Muscle layer of duodenum (tissue), 2 donors: ENCODE measurements around the gene COL6A3.
A peak's percentile ranks its signal among the peaks of the same experiment; 100 is the strongest.
"Not testable (repeated sequence)": the region's sequence is repeated elsewhere in the genome, so short reads cannot be mapped to it uniquely, and the experiment has no call there.

Experiments used
- H3K27ac ChIP-seq: one replicate; pipeline ENCODE4 v1.7.0; 2013; ENCODE audit warnings: mild to moderate bottlenecking, low read length
- H3K27me3 ChIP-seq: one replicate; pipeline ENCODE4 v1.7.0; 2013; ENCODE audit warnings: low read depth, mild to moderate bottlenecking, control low read depth, low read length
- H3K36me3 ChIP-seq, 2 donors: one replicate each; pipeline ENCODE4 v1.7.0; 2013; ENCODE audit warnings: low read length in 2 of 2, control low read depth in 1 of 2, mild to moderate bottlenecking in 1 of 2; ENCODE audit not compliant: insufficient read depth in 2 of 2, control insufficient read depth in 1 of 2
- H3K4me1 ChIP-seq, 2 donors: one replicate each; pipeline ENCODE4 v1.7.0; 2013; ENCODE audit warnings: low read length in 2 of 2, mild to moderate bottlenecking in 2 of 2, control low read depth in 1 of 2, moderate library complexity in 1 of 2; ENCODE audit not compliant: insufficient read depth in 2 of 2, control insufficient read depth in 1 of 2
- H3K4me3 ChIP-seq, 2 donors: one replicate each; pipeline ENCODE4 v1.7.0; 2013; ENCODE audit warnings: low read length in 2 of 2, low read depth in 1 of 2, mild to moderate bottlenecking in 1 of 2
- H3K9me3 ChIP-seq, 2 donors: one replicate each; pipeline ENCODE4 v1.7.0; 2013; ENCODE audit warnings: low read length in 2 of 2, control low read depth in 1 of 2, mild to moderate bottlenecking in 1 of 2; ENCODE audit not compliant: control insufficient read depth in 1 of 2
- donor health status: healthy.

COL6A3 gene

DNA sequence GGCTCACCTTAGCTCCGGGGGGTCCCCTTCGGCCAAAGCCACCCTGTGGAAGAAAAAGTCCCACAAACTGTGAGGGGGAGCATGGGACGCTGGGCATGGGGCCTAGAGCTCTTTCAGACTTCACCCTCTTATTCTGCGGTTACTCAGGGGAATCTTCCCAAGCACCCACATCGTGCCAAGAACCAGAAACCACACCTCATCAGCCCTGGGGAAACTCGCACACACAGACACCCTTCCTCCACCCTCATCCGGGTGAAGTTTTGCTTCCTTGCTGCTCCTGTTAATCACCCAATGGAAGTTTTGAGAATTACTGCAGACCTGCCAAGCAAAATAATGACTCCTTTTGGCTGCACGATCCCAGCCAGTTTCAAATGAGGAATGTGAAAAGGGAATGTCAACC, 59.1 kb downstream of the COL6A3 start:
- H3K27me3 ChIP-seq = no peaks in the 10 kb centered on the region
- H3K36me3 ChIP-seq = peaks cover 40 to 50% of the 10 kb centered on the region in 2 donors
- no peak overlapping the region for H3K4me3 ChIP-seq
- no peaks in the 10 kb centered on the region for H3K9me3 ChIP-seq
- no peak overlapping the region for H3K27ac ChIP-seq
- H3K4me1 ChIP-seq = peaks cover 0 to 42% of the 10 kb centered on the region in 2 donors

DNA sequence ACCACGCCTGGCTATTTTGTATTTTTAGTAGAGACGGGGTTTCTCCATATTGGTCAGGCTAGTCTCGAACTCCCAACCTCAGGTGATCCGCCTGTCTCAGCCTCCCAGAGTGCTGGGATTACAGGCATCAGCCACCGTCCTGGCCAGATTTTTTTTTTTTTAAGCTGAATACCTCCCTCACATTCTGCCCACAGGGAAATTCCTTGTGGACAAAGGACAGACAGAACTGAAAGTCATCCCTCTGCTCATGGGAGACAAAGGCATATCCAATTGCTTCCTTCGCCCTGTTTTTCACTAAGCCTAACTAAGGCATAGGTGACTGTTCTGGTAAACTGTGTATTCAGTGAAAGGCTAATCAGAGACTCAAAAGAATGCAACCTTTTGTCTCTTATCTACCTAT, 59.8 kb downstream of the COL6A3 start:
- Histone ChIP-seq H3K4me1 (peaks cover 0 to 35% of the 10 kb centered on the region in 2 donors), H3K36me3 (peaks cover 34 to 53% of the 10 kb centered on the region in 2 donors)
- not testable (repeated sequence) for H3K9me3 ChIP-seq, H3K27me3 ChIP-seq, H3K27ac ChIP-seq, H3K4me3 ChIP-seq

DNA sequence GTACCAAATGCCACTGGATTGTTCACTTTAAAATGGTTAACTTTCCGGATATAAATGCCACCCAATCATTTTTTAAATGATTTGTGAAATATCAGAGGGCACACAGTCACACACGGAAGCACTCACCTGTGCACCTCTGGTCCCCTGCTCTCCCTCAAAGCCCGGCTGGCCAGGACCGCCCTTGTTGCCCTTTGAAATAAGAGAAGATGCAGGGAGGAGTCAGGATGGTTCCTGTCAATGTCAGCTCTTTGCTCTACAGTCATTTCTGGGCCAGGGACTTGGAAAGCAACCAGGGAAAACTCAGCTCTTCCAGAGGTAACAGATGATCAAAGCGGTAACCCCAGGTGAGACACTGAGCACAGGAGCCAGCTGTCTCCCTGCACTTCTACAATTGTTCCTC, 60.7 kb downstream of the COL6A3 start:
- H3K27ac ChIP-seq = no peak overlapping the region

DNA sequence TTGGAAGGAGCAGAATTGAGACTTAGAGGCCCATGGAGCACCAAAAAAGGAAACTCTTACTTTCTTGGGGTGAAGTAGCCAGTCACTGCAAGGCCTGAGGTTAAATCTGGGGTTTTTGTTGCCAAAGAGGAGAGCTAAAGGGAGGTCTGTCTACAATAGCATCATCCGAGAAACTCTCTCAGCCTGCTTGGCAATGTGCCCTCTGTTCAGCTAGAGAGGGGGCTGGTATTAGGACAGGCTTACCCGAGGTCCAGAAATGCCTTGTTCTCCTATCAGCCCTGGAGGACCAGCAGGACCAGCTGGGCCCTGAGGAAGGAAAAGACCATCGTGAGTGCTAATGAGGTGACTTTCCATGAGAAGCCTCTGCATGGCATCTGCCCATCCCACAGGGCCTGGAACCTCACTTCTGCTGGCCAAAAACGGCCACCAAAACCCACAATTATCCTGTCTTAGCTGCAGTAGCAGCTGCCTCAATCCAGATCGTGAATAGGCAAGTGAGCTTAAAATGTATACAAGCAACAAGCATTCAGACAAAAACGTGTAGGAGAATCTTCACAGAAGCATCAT, 61.6 kb downstream of the COL6A3 start:
- H3K27me3 ChIP-seq = no peaks in the 10 kb centered on the region
- H3K9me3 ChIP-seq = no peaks in the 10 kb centered on the region
- H3K36me3 ChIP-seq = peaks cover 25 to 49% of the 10 kb centered on the region in 2 donors
- H3K27ac ChIP-seq = no peak overlapping the region
- H3K4me1 ChIP-seq = peaks cover 0 to 31% of the 10 kb centered on the region in 2 donors
- H3K4me3 ChIP-seq = no peak overlapping the region

More for the DNA sequence above, 60.7 kb downstream of the COL6A3 start:
- Histone ChIP-seq H3K27me3 (no peaks in the 10 kb centered on the region), H3K9me3 (no peaks in the 10 kb centered on the region), H3K4me3 (no peak overlapping the region), H3K36me3 (peaks cover 25 to 52% of the 10 kb centered on the region in 2 donors), H3K4me1 (peaks cover 0 to 31% of the 10 kb centered on the region in 2 donors)

DNA sequence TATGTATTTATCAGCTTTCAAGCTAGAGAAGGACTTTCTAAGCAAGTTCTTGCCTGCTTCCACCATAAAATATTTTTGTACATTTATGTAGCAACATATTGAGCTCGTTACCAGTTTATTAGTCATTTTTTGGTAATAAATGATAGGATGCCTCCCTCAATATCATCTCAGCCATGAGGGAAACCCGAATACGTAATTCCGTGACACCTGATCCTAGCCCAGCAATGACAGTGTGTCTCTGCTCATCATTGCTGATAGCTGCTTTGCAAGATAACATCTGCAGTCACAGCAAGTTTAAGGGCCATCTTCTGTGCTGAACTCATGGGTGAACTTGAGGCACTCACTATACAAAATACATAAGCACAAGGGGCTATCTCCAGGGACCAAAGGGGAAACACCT, 62.2 kb downstream of the COL6A3 start:
- H3K27me3 ChIP-seq = no peaks in the 10 kb centered on the region
- peaks cover 0 to 31% of the 10 kb centered on the region in 2 donors for H3K4me1 ChIP-seq
- no peak overlapping the region for H3K4me3 ChIP-seq
- no peaks in the 10 kb centered on the region for H3K9me3 ChIP-seq
- no peak overlapping the region for H3K27ac ChIP-seq
- peaks cover 21 to 45% of the 10 kb centered on the region in 2 donors for H3K36me3 ChIP-seq

DNA sequence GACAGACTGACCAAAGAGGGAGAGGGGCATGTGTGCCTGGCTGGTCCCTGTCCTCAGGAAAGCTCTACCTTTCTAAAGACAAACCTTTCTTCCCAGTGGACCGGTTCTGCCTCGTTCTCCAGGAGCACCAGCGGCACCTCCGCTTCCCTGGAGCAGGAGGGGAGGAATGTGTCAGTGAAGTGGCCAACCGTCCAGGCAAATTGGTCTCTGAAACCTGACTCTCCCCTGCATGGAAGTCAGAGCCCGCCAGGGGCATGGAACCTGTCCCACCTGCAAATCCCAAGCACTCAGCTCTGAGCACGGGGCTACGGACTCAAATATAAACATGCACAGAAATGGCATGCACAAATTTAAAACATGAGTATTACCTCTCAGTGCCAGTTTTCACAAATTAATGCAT, 62.9 kb downstream of the COL6A3 start:
- no peak overlapping the region for H3K27ac ChIP-seq
- no peaks in the 10 kb centered on the region for H3K9me3 ChIP-seq
- peaks cover 0 to 27% of the 10 kb centered on the region in 2 donors for H3K4me1 ChIP-seq
- H3K4me3 ChIP-seq = no peak overlapping the region
- peaks cover 22 to 45% of the 10 kb centered on the region in 2 donors for H3K36me3 ChIP-seq
- H3K27me3 ChIP-seq = no peaks in the 10 kb centered on the region

DNA sequence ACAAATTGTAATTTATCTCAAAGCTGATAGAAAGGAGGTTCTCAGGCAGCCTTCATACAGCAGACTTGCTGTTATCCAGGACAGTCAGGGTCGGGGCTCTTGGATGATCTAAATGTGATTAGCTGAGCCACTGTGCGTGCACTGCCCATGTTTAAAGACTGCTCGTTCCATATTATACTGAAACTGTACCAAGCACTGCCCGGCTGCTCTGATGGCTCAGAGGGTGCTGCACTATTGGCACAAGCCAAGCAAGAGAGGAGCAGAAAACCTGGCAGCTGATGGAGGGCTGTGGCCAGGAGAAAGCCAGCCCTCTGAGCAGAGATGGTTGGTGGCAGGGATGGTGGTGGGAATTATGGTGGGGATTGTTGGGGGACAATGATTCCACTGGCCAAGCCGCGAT, 63.4 kb downstream of the COL6A3 start:
- no peak overlapping the region for H3K27ac ChIP-seq
- H3K36me3 ChIP-seq = peaks cover 26 to 46% of the 10 kb centered on the region in 2 donors
- no peak overlapping the region for H3K4me3 ChIP-seq
- peaks cover 0 to 26% of the 10 kb centered on the region in 2 donors for H3K4me1 ChIP-seq
- H3K27me3 ChIP-seq = no peaks in the 10 kb centered on the region
- H3K9me3 ChIP-seq = no peaks in the 10 kb centered on the region

DNA sequence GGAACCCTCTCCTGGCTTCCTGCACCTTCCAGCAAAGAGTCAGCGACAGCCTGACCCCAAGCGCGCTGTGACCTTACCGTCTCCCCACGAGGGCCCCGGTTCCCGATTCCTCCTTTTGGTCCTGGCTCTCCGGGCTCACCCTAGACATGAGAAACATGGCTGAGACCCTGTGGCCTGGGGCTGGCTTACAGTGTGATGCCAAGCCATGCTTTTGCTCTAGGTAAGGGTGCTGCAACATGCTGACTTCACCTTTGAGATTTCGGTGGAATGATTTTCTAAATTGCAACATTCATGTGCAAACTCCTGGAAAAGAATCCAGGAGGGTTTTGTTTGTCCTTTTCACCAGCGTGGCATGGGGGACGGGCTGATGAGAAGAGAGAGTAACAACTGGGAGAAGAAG, 63.9 kb downstream of the COL6A3 start:
- Histone ChIP-seq H3K27me3 (no peaks in the 10 kb centered on the region), H3K9me3 (no peaks in the 10 kb centered on the region), H3K4me3 (no peak overlapping the region), H3K36me3 (peaks cover 31 to 44% of the 10 kb centered on the region in 2 donors), H3K27ac (no peak overlapping the region), H3K4me1 (peaks cover 0 to 23% of the 10 kb centered on the region in 2 donors)

DNA sequence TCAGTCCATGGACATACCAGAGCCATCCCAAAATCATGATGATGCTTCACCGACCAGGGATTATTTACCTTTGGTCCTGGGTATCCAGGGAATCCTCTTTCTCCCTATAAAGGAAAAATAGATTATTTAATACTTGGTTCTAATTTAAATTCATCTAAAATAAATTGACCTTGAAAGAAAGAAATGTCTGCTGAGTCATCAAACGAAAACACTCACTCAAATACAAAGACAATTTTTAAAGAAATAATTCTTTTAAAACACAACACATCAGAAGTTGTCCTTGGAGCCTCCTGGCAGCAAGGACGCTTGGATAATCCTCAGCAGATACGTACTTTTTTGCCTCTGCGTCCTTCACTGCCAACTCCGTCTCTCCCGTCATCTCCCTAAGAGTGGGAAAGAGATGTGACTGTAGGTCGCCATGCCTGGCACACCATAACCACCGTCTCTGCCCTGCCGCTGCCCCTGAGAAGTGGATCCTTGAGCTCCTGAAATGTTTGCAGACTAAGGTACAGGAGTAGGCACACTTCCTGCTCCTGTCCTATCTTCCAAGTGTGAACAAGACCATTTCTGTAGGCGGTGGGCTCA, 65.6 kb downstream of the COL6A3 start:
- H3K9me3 ChIP-seq = no peaks in the 10 kb centered on the region
- H3K36me3 ChIP-seq = peaks cover 44 to 56% of the 10 kb centered on the region in 2 donors
- no peaks in the 10 kb centered on the region for H3K27me3 ChIP-seq
- no peak overlapping the region for H3K27ac ChIP-seq
- H3K4me1 ChIP-seq = peaks cover 0 to 9% of the 10 kb centered on the region in 2 donors
- no peak overlapping the region for H3K4me3 ChIP-seq

DNA sequence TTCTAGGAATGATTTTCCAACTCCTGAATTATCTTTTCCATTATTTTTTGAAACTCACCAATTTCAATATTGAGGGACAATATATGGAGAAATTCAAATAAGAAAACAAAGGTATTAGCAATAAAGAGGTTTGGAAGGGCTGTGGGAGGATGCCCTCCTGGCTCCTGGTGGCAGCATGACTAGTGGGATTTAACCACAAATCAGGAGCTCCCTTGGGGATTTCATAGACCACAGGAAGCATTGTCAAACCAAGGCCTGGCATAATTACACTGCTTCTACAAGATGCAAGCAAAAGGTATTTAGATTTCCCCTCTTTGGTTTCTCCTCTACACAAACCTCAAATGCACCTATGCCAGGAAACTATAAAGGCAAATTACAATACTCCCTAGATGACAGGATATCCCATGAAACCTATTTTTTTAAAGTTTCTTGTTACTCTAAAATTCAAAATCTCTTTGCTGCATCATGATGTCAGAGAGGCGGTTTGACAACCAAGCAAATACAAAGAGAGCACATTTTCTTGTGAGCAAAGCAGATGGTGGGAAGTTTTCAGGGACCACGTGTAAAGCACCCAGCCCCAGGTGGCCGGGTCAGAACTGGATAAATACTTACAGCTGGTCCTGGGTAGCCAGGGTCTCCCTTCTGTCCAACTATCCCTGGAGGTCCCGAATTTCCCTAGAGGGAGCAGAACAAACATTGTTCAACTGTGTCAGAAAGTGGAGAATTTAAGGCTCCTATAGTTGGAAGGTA, 67.9 kb downstream of the COL6A3 start:
- H3K9me3 ChIP-seq = no peaks in the 10 kb centered on the region
- H3K36me3 ChIP-seq = peaks cover 45 to 48% of the 10 kb centered on the region in 2 donors
- peaks cover 3 to 12% of the 10 kb centered on the region in 2 donors for H3K4me1 ChIP-seq
- H3K27ac ChIP-seq = peak overlapping the region; percentile 16
- H3K4me3 ChIP-seq = no peak overlapping the region
- H3K27me3 ChIP-seq = no peaks in the 10 kb centered on the region

DNA sequence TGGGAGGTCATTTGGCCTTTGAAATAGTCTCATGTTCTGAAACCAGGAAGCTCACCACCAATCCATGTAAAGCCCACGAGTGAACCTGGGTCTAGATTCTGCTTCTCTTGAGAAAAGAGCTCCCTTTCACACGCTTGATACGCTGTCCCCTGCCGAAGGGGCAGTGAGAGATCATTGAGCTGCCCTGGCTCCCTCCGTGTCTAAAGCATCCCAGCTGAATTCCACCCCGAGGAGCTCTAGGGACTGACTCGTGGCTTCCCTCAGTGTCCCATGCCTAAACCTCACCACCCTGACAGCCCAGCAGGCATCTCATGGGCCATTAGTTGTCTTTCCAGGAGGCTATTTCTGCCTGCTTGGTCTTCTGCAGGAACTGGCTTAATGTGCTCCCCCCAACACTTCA, 68.6 kb downstream of the COL6A3 start:
- peaks cover 3 to 12% of the 10 kb centered on the region in 2 donors for H3K4me1 ChIP-seq
- no peaks in the 10 kb centered on the region for H3K9me3 ChIP-seq
- H3K27me3 ChIP-seq = no peaks in the 10 kb centered on the region
- no peak overlapping the region for H3K27ac ChIP-seq
- peaks cover 48 to 50% of the 10 kb centered on the region in 2 donors for H3K36me3 ChIP-seq
- H3K4me3 ChIP-seq = no peak overlapping the region
